Mesenchymal stem cell (in vitro differentiated cells and primary cell): ENCODE results near the gene NUDC.
"Not testable (repeated sequence)": the region's sequence is repeated elsewhere in the genome, so short reads cannot be mapped to it uniquely, and the experiment has no call there.

Source experiments
- DNase-seq: peaks from one replicate; pipeline ENCODE4 v3.0.0-alpha.2; 2013
- H2AFZ ChIP-seq: one replicate; pipeline ENCODE4 v1.6.1; 2013; ENCODE audit warnings: low read depth, mild to moderate bottlenecking, control low read depth, inconsistent platforms, low read length, moderate library complexity
- H2AK5ac ChIP-seq: 2 replicates; pipeline ENCODE4 v1.6.1; 2013; ENCODE audit warnings: low read length, moderate library complexity, mild to moderate bottlenecking, inconsistent platforms; ENCODE audit not compliant: severe bottlenecking
- H2BK120ac ChIP-seq: one replicate; pipeline ENCODE4 v1.6.1; 2013; ENCODE audit warnings: low read depth, mild to moderate bottlenecking, inconsistent platforms, low read length, moderate library complexity
- H2BK12ac ChIP-seq, 2 experiments: one replicate each; pipeline ENCODE4 v1.6.1; 2013; ENCODE audit warnings: inconsistent platforms in 2 of 2, low read length in 2 of 2, mild to moderate bottlenecking in 2 of 2, moderate library complexity in 2 of 2, control low read depth in 1 of 2
- H2BK15ac ChIP-seq: one replicate; pipeline ENCODE4 v1.6.1; 2013; ENCODE audit warnings: mild to moderate bottlenecking, low read depth, inconsistent platforms; ENCODE audit not compliant: poor library complexity, severe bottlenecking
- H2BK5ac ChIP-seq: 2 replicates; pipeline ENCODE4 v1.6.1; 2013; ENCODE audit warnings: low read depth, mild to moderate bottlenecking, low read length, control low read depth, inconsistent platforms; ENCODE audit not compliant: poor library complexity, severe bottlenecking
- H3K14ac ChIP-seq, 2 experiments: one replicate each; pipeline ENCODE4 v1.6.1; 2013; ENCODE audit warnings: inconsistent platforms in 2 of 2, low read length in 2 of 2, control low read depth in 1 of 2, mild to moderate bottlenecking in 1 of 2, moderate library complexity in 1 of 2
- H3K18ac ChIP-seq, 2 experiments: one replicate each; pipeline ENCODE4 v1.6.1; 2013; ENCODE audit warnings: inconsistent platforms in 2 of 2, low read length in 2 of 2, control low read depth in 1 of 2, low read depth in 1 of 2, mild to moderate bottlenecking in 1 of 2
- H3K23ac ChIP-seq, 2 experiments: one replicate each; pipeline ENCODE4 v1.6.1; 2013; ENCODE audit warnings: inconsistent platforms in 2 of 2, low read length in 2 of 2, mild to moderate bottlenecking in 2 of 2, moderate library complexity in 2 of 2, control low read depth in 1 of 2
- H3K27ac ChIP-seq: 2 replicates; pipeline ENCODE4 v1.5.1; 2013; ENCODE audit warnings: mild to moderate bottlenecking, moderate library complexity, low read length, control low read depth, inconsistent platforms; ENCODE audit not compliant: poor library complexity, severe bottlenecking
- H3K27me3 ChIP-seq, 2 experiments: 2 replicates each; pipeline versions ENCODE4 v1.6.1 to v1.7.0; 2013; ENCODE audit warnings: low read length in 2 of 2, mild to moderate bottlenecking in 2 of 2, moderate library complexity in 2 of 2, control low read depth in 1 of 2, inconsistent platforms in 1 of 2; ENCODE audit not compliant: control insufficient read depth in 1 of 2, insufficient read depth in 1 of 2
- H3K36me3 ChIP-seq, 2 experiments: 2 replicates each; pipeline versions ENCODE4 v1.6.1 to v1.7.0; 2013; ENCODE audit warnings: low read length in 2 of 2, control low read depth in 1 of 2, inconsistent platforms in 1 of 2, low read depth in 1 of 2, mild to moderate bottlenecking in 1 of 2; ENCODE audit not compliant: insufficient read depth in 2 of 2, control insufficient read depth in 1 of 2
- H3K4ac ChIP-seq, 2 experiments: one replicate each; pipeline ENCODE4 v1.6.1; 2013; ENCODE audit warnings: inconsistent platforms in 2 of 2, low read length in 2 of 2, mild to moderate bottlenecking in 2 of 2, moderate library complexity in 2 of 2, control low read depth in 1 of 2, low read depth in 1 of 2
- H3K4me1 ChIP-seq: 2 replicates; pipeline ENCODE4 v1.6.1; 2013; ENCODE audit warnings: low read depth, low read length, control low read depth; ENCODE audit not compliant: control insufficient read depth, insufficient read depth
- H3K4me2 ChIP-seq: 2 replicates; pipeline ENCODE4 v1.6.1; 2013; ENCODE audit warnings: low read length, mild to moderate bottlenecking, inconsistent platforms; ENCODE audit not compliant: poor library complexity, severe bottlenecking
- H3K4me3 ChIP-seq, 2 experiments: 2 replicates each; pipeline versions ENCODE4 v1.5.1 to v1.7.0; 2013; ENCODE audit warnings: low read length in 2 of 2, mild to moderate bottlenecking in 2 of 2, control low read depth in 1 of 2, low read depth in 1 of 2; ENCODE audit not compliant: insufficient read depth in 1 of 2
- H3K79me1 ChIP-seq: replicated peaks from 2 replicates; pipeline ENCODE4 v1.6.1; 2013; ENCODE audit warnings: mild to moderate bottlenecking, control low read depth, low read length, inconsistent platforms; ENCODE audit not compliant: poor library complexity, severe bottlenecking
- H3K9ac ChIP-seq: 2 replicates; pipeline ENCODE4 v1.7.0; 2013; ENCODE audit warnings: mild to moderate bottlenecking, low read length, moderate library complexity
- H3K9me3 ChIP-seq: 2 replicates; pipeline ENCODE4 v1.7.0; 2013; ENCODE audit warnings: mild to moderate bottlenecking, low read length; ENCODE audit not compliant: control insufficient read depth
- H4K8ac ChIP-seq: one replicate; pipeline ENCODE4 v1.6.1; 2013; ENCODE audit warnings: inconsistent platforms, mild to moderate bottlenecking, low read length, moderate library complexity
- H4K91ac ChIP-seq: one replicate; pipeline ENCODE4 v1.6.1; 2013; ENCODE audit warnings: mild to moderate bottlenecking, low read length, inconsistent platforms
- WGBS: methylation state at CpG from one replicate; pipeline ENCODE4 v1.1.7; 2013; ENCODE audit warnings: mixed read lengths; 5-methylcytosine and 5-hydroxymethylcytosine counted together

The NUDC gene

DNA sequence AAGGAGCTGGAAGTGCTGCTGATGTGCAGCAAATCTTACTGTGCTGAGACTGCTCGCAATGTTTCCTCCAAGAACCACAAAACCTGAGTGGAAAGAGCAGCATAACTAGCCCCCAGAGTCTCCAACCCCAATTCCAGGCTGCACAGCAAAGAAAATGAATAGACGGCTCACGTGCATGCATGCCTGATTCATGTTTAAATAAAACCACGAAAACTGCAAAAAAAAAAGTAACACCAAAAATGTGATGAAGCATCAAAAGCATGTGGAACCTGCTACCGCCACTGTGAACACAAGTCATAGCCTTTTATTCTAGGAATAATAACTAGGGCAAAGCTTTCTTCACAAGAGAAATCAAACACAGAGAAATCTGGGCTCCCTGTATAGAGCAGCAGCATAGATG is 62.3 kb downstream of the NUDC start:
- Histone ChIP-seq H3K27ac (no peak overlapping the region), H4K8ac (no peak overlapping the region), H3K27me3 (peaks cover 0 to 20% of the 10 kb centered on the region in 2 experiments), H3K9ac (no peak overlapping the region), H3K79me1 (no peaks in the 10 kb centered on the region), H3K36me3 (no peaks in the 10 kb centered on the region), H2BK5ac (no peak overlapping the region), H3K9me3 (no peaks in the 10 kb centered on the region), H3K4me1 (peaks cover 5% of the 10 kb centered on the region), H3K14ac (no peak overlapping the region), H3K18ac (no peak overlapping the region), H3K4me3 (no peak overlapping the region), H2BK12ac (no peak overlapping the region), H3K4me2 (no peak overlapping the region), H2AFZ (no peak overlapping the region), H3K23ac (no peak overlapping the region), H3K4ac (no peak overlapping the region), H2BK15ac (no peak overlapping the region), H4K91ac (no peak overlapping the region), H2BK120ac (no peak overlapping the region), H2AK5ac (no peak overlapping the region)
- DNase-seq = no peak
- 88% methylated on average over 5 of the region's 5 CpGs for WGBS

DNA sequence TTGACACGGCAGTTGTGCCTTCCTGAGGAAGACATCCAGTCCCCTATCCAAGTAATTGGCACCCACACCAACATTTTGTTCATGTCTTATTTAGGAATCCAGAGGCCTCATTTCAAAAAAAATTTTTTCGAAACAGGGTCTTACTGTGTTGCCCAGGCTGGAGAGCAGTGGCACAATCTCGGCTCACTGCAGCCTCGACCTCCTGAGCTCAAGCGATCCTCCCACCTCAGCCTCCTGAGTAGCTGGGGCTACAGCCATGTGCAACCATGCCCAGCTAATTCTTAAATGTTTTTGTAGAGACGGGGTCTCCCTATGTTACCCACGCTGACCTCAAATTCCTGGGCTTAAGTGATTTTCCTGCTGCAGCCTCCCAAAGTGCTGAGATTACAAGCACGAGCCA is 62.7 kb downstream of the NUDC start:
- Histone ChIP-seq H3K4ac (no peak overlapping the region), H2BK120ac (no peak overlapping the region), H2BK5ac (no peak overlapping the region), H3K18ac (no peak overlapping the region), H3K9me3 (no peaks in the 10 kb centered on the region), H2AK5ac (no peak overlapping the region), H2AFZ (no peak overlapping the region), H3K4me2 (no peak overlapping the region), H3K36me3 (no peaks in the 10 kb centered on the region), H2BK12ac (no peak overlapping the region), H3K4me1 (peaks cover 5% of the 10 kb centered on the region), H4K8ac (no peak overlapping the region), H3K23ac (no peak overlapping the region), H3K4me3 (no peak overlapping the region), H3K14ac (no peak overlapping the region), H4K91ac (no peak overlapping the region), H2BK15ac (no peak overlapping the region), H3K27me3 (peaks cover 0 to 20% of the 10 kb centered on the region in 2 experiments), H3K9ac (no peak overlapping the region), H3K79me1 (no peaks in the 10 kb centered on the region), H3K27ac (no peak overlapping the region)
- DNase-seq = no peak
- 89% methylated on average over 8 of the region's 8 CpGs for WGBS

DNA sequence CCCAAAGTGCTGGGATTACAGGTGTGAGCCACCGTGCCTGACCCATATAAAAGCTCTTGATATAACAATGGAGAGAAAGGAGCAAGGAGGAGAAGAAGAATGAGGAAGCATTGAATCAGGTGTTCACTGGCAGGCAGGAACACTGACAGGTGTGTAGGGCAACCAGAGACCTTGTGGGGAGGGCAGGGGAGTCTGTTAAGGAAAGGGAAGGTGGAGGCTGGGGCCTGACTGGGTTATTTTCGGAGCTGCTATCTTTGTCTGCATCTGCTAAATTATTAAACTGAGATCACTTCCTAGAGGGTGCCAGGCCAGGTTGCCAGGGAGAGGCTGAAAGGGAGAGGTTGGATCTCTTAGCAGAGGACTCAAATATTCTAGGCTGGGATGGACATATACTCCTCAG is 65.1 kb downstream of the NUDC start:
- Histone ChIP-seq H3K18ac (no peak overlapping the region), H2BK5ac (no peak overlapping the region), H3K4ac (no peak overlapping the region), H2AFZ (no peak overlapping the region), H3K27me3 (peaks cover 0 to 20% of the 10 kb centered on the region in 2 experiments), H3K36me3 (no peaks in the 10 kb centered on the region), H3K4me2 (no peak overlapping the region), H4K91ac (no peak overlapping the region), H2AK5ac (peak overlapping the region; percentile 43), H3K9me3 (no peaks in the 10 kb centered on the region), H3K23ac (no peak overlapping the region), H2BK12ac (no peak overlapping the region), H3K4me3 (no peak overlapping the region), H2BK120ac (no peak overlapping the region), H3K14ac (no peak overlapping the region), H4K8ac (no peak overlapping the region), H3K4me1 (peaks cover 14% of the 10 kb centered on the region), H3K27ac (no peak overlapping the region), H3K9ac (no peak overlapping the region), H3K79me1 (no peaks in the 10 kb centered on the region), H2BK15ac (no peak overlapping the region)
- WGBS = 78% methylated on average over 2 of the region's 2 CpGs
- DNase-seq = no peak

DNA sequence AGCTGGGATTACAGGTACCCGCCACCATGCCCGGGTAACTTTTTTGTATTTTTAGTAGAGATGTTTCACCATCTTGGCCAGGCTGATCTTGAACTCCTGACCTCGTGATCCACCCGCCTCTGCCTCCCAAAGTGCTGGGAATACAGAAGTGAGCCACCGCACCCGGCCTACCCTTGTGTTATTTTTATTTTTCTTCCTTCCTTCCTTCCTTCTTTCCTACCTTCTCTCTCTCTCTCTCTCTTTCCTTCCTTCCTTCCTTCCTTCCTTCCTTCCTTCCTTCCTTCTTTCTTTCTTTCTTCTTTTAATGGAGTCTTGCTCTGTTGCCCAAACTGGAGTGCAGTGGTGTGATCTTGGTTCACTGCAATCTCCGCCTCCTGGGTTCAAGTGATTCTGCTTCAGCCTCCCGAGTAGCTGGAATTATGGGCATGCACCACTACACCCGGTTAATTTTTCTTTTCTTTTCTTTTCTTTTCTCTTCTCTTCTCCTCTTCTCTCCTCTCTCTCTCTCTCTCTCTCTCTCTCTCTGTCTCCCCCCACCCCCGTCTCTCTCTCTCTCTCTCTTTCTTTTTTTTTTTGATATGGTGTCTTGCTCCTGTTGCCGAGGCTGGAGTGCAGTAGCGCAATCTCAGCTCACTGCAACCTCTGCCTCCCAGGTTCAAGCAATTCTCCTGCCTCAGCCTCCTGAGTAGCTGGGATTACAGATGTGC is 68.0 kb downstream of the NUDC start:
- H3K14ac ChIP-seq, H3K4me3 ChIP-seq, H2AFZ ChIP-seq, H2BK5ac ChIP-seq, H3K36me3 ChIP-seq, H3K79me1 ChIP-seq, H3K27ac ChIP-seq, H2BK15ac ChIP-seq, H3K18ac ChIP-seq, H3K9me3 ChIP-seq, H2BK120ac ChIP-seq, H4K8ac ChIP-seq, H3K9ac ChIP-seq, H4K91ac ChIP-seq, H3K4me2 ChIP-seq, H3K4ac ChIP-seq, H2BK12ac ChIP-seq, H2AK5ac ChIP-seq, DNase-seq, H3K23ac ChIP-seq: not testable (repeated sequence)
- WGBS = 95% methylated on average over 9 of the region's 12 CpGs
- H3K4me1 ChIP-seq = peaks cover 19% of the 10 kb centered on the region
- peaks cover 0 to 11% of the 10 kb centered on the region in 2 experiments for H3K27me3 ChIP-seq
